Measurements from ENCODE around the gene ANTXR2. TPM values are rescaled to one million over a fixed set of nuclear protein-coding genes. Genes with fewer than 3 reads are reported as not detected.

Gene ANTXR2
- polyA plus RNA-seq, 1 of the 3 experiments (the other 2 are of a cell fraction), result 48.8 TPM

GRCh38 chr4:79947386-79947785 lies 125.6 kb downstream of the ANTXR2 start (continued):
- TF ChIP-seq CTCF (IDR thresholded peaks at IDR 0.05), result no peak
- TF ChIP-seq USF2 (IDR thresholded peaks at IDR 0.05; ENCODE audit: borderline replicate concordance, low read depth, low read length), result no peak
- TF ChIP-seq TCF12 (IDR thresholded peaks at IDR 0.05), result no peak
- no peak for TF ChIP-seq JUND (IDR thresholded peaks at IDR 0.05)
- no peak for TF ChIP-seq NRF1 (IDR thresholded peaks at IDR 0.05; ENCODE audit: low read depth, low read length)
- no peak for TF ChIP-seq MXI1 (IDR thresholded peaks at IDR 0.05; ENCODE audit: low read depth, low read length)

GRCh38 chr4:79935274-79935673 lies 137.8 kb downstream of the ANTXR2 start:
- H3K4me1 ChIP-seq (ENCODE audit: control insufficient read depth in 1 of 2, insufficient read depth in 2 of 2, low read depth in 1 of 2, low read length in 1 of 2), result peaks cover 0 to 12% of the 10 kb centered on the region in 2 experiments; a peak in 2 of 4 replicates
- H3K4me3 ChIP-seq (ENCODE audit: low read depth in 2 of 2, low read length in 1 of 2), result no peak overlapping the region
- no peak for DNase-seq
- no peak overlapping the region for H3K4me2 ChIP-seq
- no peaks in the 10 kb centered on the region for H3K9me2 ChIP-seq
- H4K20me1 ChIP-seq (ENCODE audit: insufficient read depth), result no peaks in the 10 kb centered on the region
- no peaks in the 10 kb centered on the region for H3K27me3 ChIP-seq (ENCODE audit: insufficient read depth)
- H2AFZ ChIP-seq (ENCODE audit: low read depth), result no peak overlapping the region
- H3K9me3 ChIP-seq, result no peaks in the 10 kb centered on the region
- CTCF ChIA-PET, result no interaction called here
- H3F3A ChIP-seq (replicated peaks; ENCODE audit: insufficient read depth), result peaks cover 13% of the 10 kb centered on the region
- no peak overlapping the region for H3K9ac ChIP-seq
- H3K27ac ChIP-seq (ENCODE audit: low read depth in 2 of 2, low read length in 1 of 2), result no peak overlapping the region
- H3K79me2 ChIP-seq (ENCODE audit: insufficient read depth), result peaks cover 26% of the 10 kb centered on the region
- 88% methylated on average over 1 of the region's 1 CpG for WGBS (ENCODE audit: low lambda C conversion rate)
- peaks cover 4 to 19% of the 10 kb centered on the region in 2 experiments for H3K36me3 ChIP-seq (replicated peaks in 1 of 2; ENCODE audit: control insufficient read depth in 1 of 2, insufficient read depth in 2 of 2, low read length in 1 of 2)
- POLR2A ChIA-PET, result no interaction called here
- no peak for TF ChIP-seq USF2 (IDR thresholded peaks at IDR 0.05; ENCODE audit: borderline replicate concordance, low read depth, low read length)

GRCh38 chr4:79934660-79935059 lies 138.4 kb downstream of the ANTXR2 start:
- Histone ChIP-seq H3K9me3 (no peaks in the 10 kb centered on the region), H3K4me1 (ENCODE audit: control insufficient read depth in 1 of 2, insufficient read depth in 2 of 2, low read depth in 1 of 2, low read length in 1 of 2) (peaks cover 0 to 13% of the 10 kb centered on the region in 2 experiments; a peak in 2 of 4 replicates), H4K20me1 (ENCODE audit: insufficient read depth) (no peaks in the 10 kb centered on the region), H3K36me3 (replicated peaks in 1 of 2; ENCODE audit: control insufficient read depth in 1 of 2, insufficient read depth in 2 of 2, low read length in 1 of 2) (peaks cover 4 to 19% of the 10 kb centered on the region in 2 experiments), H3K9me2 (no peaks in the 10 kb centered on the region), H3K9ac (no peak overlapping the region), H3K4me2 (no peak overlapping the region), H3K4me3 (ENCODE audit: low read depth in 2 of 2, low read length in 1 of 2) (no peak overlapping the region), H2AFZ (ENCODE audit: low read depth) (no peak overlapping the region), H3K79me2 (ENCODE audit: insufficient read depth) (peaks cover 28% of the 10 kb centered on the region), H3K27ac (ENCODE audit: low read depth in 2 of 2, low read length in 1 of 2) (no peak overlapping the region), H3F3A (replicated peaks; ENCODE audit: insufficient read depth) (peaks cover 13% of the 10 kb centered on the region), H3K27me3 (ENCODE audit: insufficient read depth) (no peaks in the 10 kb centered on the region)
- CTCF ChIA-PET, result no interaction called here
- POLR2A ChIA-PET, result no interaction called here
- 98% methylated on average over 2 of the region's 2 CpGs for WGBS (ENCODE audit: low lambda C conversion rate)
- no peak for DNase-seq
- TF ChIP-seq RXRA (IDR thresholded peaks at IDR 0.05; ENCODE audit: borderline replicate concordance, low read depth), result no peak
- TF ChIP-seq NRF1 (IDR thresholded peaks at IDR 0.05; ENCODE audit: low read depth, low read length), result no peak
- TF ChIP-seq IRF3 (IDR thresholded peaks at IDR 0.05; ENCODE audit: low read depth, low read length), result no peak
- no peak for TF ChIP-seq SIN3A (IDR thresholded peaks at IDR 0.05; ENCODE audit: borderline replicate concordance, low read depth, low read length)
- no peak for TF ChIP-seq JUND (IDR thresholded peaks at IDR 0.05)
- no peak for TF ChIP-seq EZH2phosphoT487 (IDR thresholded peaks at IDR 0.05; ENCODE audit: borderline replicate concordance, low read depth)
- no peak for TF ChIP-seq CTCF (IDR thresholded peaks at IDR 0.05)
- no peak for TF ChIP-seq TEAD4 (IDR thresholded peaks at IDR 0.05; ENCODE audit: borderline replicate concordance, insufficient read depth)
- no peak for TF ChIP-seq RAD21 (IDR thresholded peaks at IDR 0.05; ENCODE audit: low read length)
- no peak for TF ChIP-seq RCOR1 (IDR thresholded peaks at IDR 0.05; ENCODE audit: low read length)
- TF ChIP-seq EP300 (IDR thresholded peaks at IDR 0.05; ENCODE audit: borderline replicate concordance in 1 of 2, low read depth in 1 of 2, low read length in 1 of 2), result no peak
- TF ChIP-seq NFIC (IDR thresholded peaks at IDR 0.05; ENCODE audit: borderline replicate concordance), result no peak
